Neuronal stem cell (in vitro differentiated cells): ENCODE data around the gene HOXC10.
A peak's percentile ranks its signal among the peaks of the same experiment; 100 is the strongest.

Experiments used
- DNase-seq: peaks from one replicate; pipeline ENCODE4 v3.0.0-alpha.2; 2013; ENCODE audit warnings: low spot score
- H2AFZ ChIP-seq: one replicate; pipeline ENCODE4 v1.6.1; 2013; ENCODE audit warnings: mild to moderate bottlenecking, low read length, inconsistent platforms
- H2AK5ac ChIP-seq: 2 replicates; pipeline ENCODE4 v1.6.1; 2013; ENCODE audit warnings: low read depth, mild to moderate bottlenecking, inconsistent platforms, low read length, moderate library complexity, mixed read lengths
- H2BK120ac ChIP-seq: 2 replicates; pipeline ENCODE4 v1.6.1; 2013; ENCODE audit warnings: low read depth, mild to moderate bottlenecking, inconsistent platforms, low read length, moderate library complexity, mixed read lengths
- H2BK12ac ChIP-seq: one replicate; pipeline ENCODE4 v1.6.1; 2013; ENCODE audit warnings: low read length, inconsistent platforms
- H2BK15ac ChIP-seq: 2 replicates; pipeline ENCODE4 v1.6.1; 2013; ENCODE audit warnings: mild to moderate bottlenecking, low read length, inconsistent platforms, mixed read lengths
- H2BK5ac ChIP-seq: one replicate; pipeline ENCODE4 v1.6.1; 2013; ENCODE audit warnings: inconsistent platforms, mild to moderate bottlenecking, low read length, moderate library complexity
- H3K14ac ChIP-seq: one replicate; pipeline ENCODE4 v1.6.1; 2013; ENCODE audit warnings: low read length, inconsistent platforms
- H3K18ac ChIP-seq: 2 replicates; pipeline ENCODE4 v1.6.1; 2013; ENCODE audit warnings: low read length, inconsistent platforms
- H3K23ac ChIP-seq: 2 replicates; pipeline ENCODE4 v1.6.1; 2013; ENCODE audit warnings: low read depth, mild to moderate bottlenecking, mixed read lengths, low read length, inconsistent platforms; ENCODE audit not compliant: poor library complexity
- H3K27ac ChIP-seq: replicated peaks from 3 replicates; pipeline ENCODE4 v1.5.1; 2013; ENCODE audit warnings: low read length, inconsistent platforms
- H3K27me3 ChIP-seq, 3 experiments: 2 replicates each; pipeline ENCODE4 v1.6.1; 2013; ENCODE audit warnings: low read length in 3 of 3, mild to moderate bottlenecking in 2 of 3, inconsistent platforms in 1 of 3, low read depth in 1 of 3, mixed read lengths in 1 of 3, moderate library complexity in 1 of 3; ENCODE audit not compliant: control insufficient read depth in 3 of 3, insufficient read depth in 3 of 3
- H3K36me3 ChIP-seq, 2 donors: replicated peaks in 1 of 2; 2 replicates each; pipeline ENCODE4 v1.6.1; 2013; ENCODE audit warnings: low read length in 2 of 2; ENCODE audit not compliant: control insufficient read depth in 2 of 2, insufficient read depth in 2 of 2
- H3K4ac ChIP-seq: 2 replicates; pipeline ENCODE4 v1.6.1; 2013; ENCODE audit warnings: inconsistent platforms, mild to moderate bottlenecking, low read length, moderate library complexity
- H3K4me1 ChIP-seq, 2 donors: 1 replicate in 1 of 2; 2 replicates in 1 of 2; pipeline ENCODE4 v1.6.1; 2013; ENCODE audit warnings: low read length in 2 of 2, low read depth in 1 of 2; ENCODE audit not compliant: control insufficient read depth in 2 of 2, insufficient read depth in 1 of 2
- H3K4me2 ChIP-seq: one replicate; pipeline ENCODE4 v1.6.1; 2013; ENCODE audit warnings: mild to moderate bottlenecking, low read length, inconsistent platforms; ENCODE audit not compliant: insufficient read depth, poor library complexity, severe bottlenecking
- H3K4me3 ChIP-seq, 2 donors: 2 replicates each; pipeline ENCODE4 v1.5.1; 2013; ENCODE audit warnings: low read length in 2 of 2, mild to moderate bottlenecking in 2 of 2, inconsistent platforms in 1 of 2, moderate library complexity in 1 of 2
- H3K79me1 ChIP-seq: one replicate; pipeline ENCODE4 v1.6.1; 2013; ENCODE audit warnings: low read depth, mild to moderate bottlenecking, inconsistent platforms, low read length, moderate library complexity
- H3K9ac ChIP-seq: one replicate; pipeline ENCODE4 v1.6.1; 2013; ENCODE audit warnings: mild to moderate bottlenecking, low read depth, low read length, inconsistent platforms; ENCODE audit not compliant: poor library complexity
- H3K9me3 ChIP-seq, 2 donors: replicated peaks in 1 of 2; 2 replicates each; pipeline versions ENCODE3 to v1.6.1; 2013; ENCODE audit warnings: low read length in 2 of 2, mild to moderate bottlenecking in 2 of 2, inconsistent platforms in 1 of 2, low read depth in 1 of 2, mixed read lengths in 1 of 2, moderate library complexity in 1 of 2; ENCODE audit not compliant: control insufficient read depth in 2 of 2, insufficient read depth in 1 of 2
- H4K8ac ChIP-seq: one replicate; pipeline ENCODE4 v1.6.1; 2013; ENCODE audit warnings: low read depth, mild to moderate bottlenecking, inconsistent platforms, low read length, moderate library complexity
- H4K91ac ChIP-seq: one replicate; pipeline ENCODE4 v1.6.1; 2013; ENCODE audit warnings: low read length, low read depth, mild to moderate bottlenecking, inconsistent platforms; ENCODE audit not compliant: poor library complexity
- WGBS, 2 donors: extraction: QIAGEN DNeasy Blood & Tissue Kit; methylation state at CpG; one replicate each; pipeline ENCODE4 v1.1.7; 2013; ENCODE audit warnings: missing lambda C conversion rate in 2 of 2, mixed read lengths in 1 of 2; ENCODE audit not compliant: insufficient read length in 2 of 2, insufficient replicate concordance in 1 of 2; ENCODE audit errors: extremely low coverage in 2 of 2; 5-methylcytosine and 5-hydroxymethylcytosine counted together

HOXC10 gene

GRCh38 chr12:54016051-54016450 lies 31.1 kb downstream of the HOXC10 start:
- no peak overlapping the region for H3K18ac ChIP-seq
- no peak overlapping the region for H4K91ac ChIP-seq
- H2BK15ac ChIP-seq = no peak overlapping the region
- WGBS, 2 donors = no CpG with 5 or more reads among the region's 3 CpGs
- H3K36me3 ChIP-seq = no peaks in the 10 kb centered on the region
- no peak overlapping the region for H2AK5ac ChIP-seq
- H3K4ac ChIP-seq = no peak overlapping the region
- no peak overlapping the region for H2BK12ac ChIP-seq
- no peaks in the 10 kb centered on the region for H3K79me1 ChIP-seq
- no peak overlapping the region for H3K14ac ChIP-seq
- H3K4me3 ChIP-seq = no peak overlapping the region
- H4K8ac ChIP-seq = no peak overlapping the region
- no peak overlapping the region for H3K9ac ChIP-seq
- H3K9me3 ChIP-seq = peaks cover 0 to 5% of the 10 kb centered on the region in 2 donors
- H3K27ac ChIP-seq = no peak overlapping the region
- no peak overlapping the region for H2BK120ac ChIP-seq
- H3K23ac ChIP-seq = no peak overlapping the region
- H2AFZ ChIP-seq = no peak overlapping the region
- peaks cover 57 to 98% (median 95%) of the 10 kb centered on the region in 3 experiments for H3K27me3 ChIP-seq
- no peak overlapping the region for H3K4me2 ChIP-seq
- DNase-seq = no peak
- peaks cover 0 to 6% of the 10 kb centered on the region in 2 donors for H3K4me1 ChIP-seq
- no peak overlapping the region for H2BK5ac ChIP-seq

- H3K23ac ChIP-seq = no peak overlapping the region
- no peak overlapping the region for H3K4ac ChIP-seq
- no peak overlapping the region for H4K91ac ChIP-seq
- no peak overlapping the region for H3K14ac ChIP-seq
- no peaks in the 10 kb centered on the region for H3K79me1 ChIP-seq
- no peak overlapping the region for H2BK5ac ChIP-seq
- peaks cover 0 to 5% of the 10 kb centered on the region in 2 donors for H3K9me3 ChIP-seq
- no peak overlapping the region for H3K27ac ChIP-seq
- no peak overlapping the region for H3K18ac ChIP-seq
- no peak overlapping the region for H3K4me2 ChIP-seq
- peaks cover 0 to 6% of the 10 kb centered on the region in 2 donors for H3K4me1 ChIP-seq
- no peak overlapping the region for H3K4me3 ChIP-seq
- no CpG with 5 or more reads among the region's 25 CpGs for WGBS, 2 donors
- no peaks in the 10 kb centered on the region for H3K36me3 ChIP-seq
- no peak overlapping the region for H2BK12ac ChIP-seq
- peaks cover 58 to 98% (median 95%) of the 10 kb centered on the region in 3 experiments for H3K27me3 ChIP-seq
- H2AFZ ChIP-seq = no peak overlapping the region
- DNase-seq = no peak
- no peak overlapping the region for H3K9ac ChIP-seq
- no peak overlapping the region for H4K8ac ChIP-seq
- no peak overlapping the region for H2AK5ac ChIP-seq
- no peak overlapping the region for H2BK120ac ChIP-seq
- H2BK15ac ChIP-seq = no peak overlapping the region
These were observed 31.6 kb downstream of the HOXC10 start for GRCh38 chr12:54016478-54016964.

GRCh38 chr12:54017027-54017788 lies 32.3 kb downstream of the HOXC10 start:
- Histone ChIP-seq H3K4me2 (no peak overlapping the region), H3K79me1 (no peaks in the 10 kb centered on the region), H3K27me3 (peaks cover 61 to 98% (median 98%) of the 10 kb centered on the region in 3 experiments), H2BK5ac (no peak overlapping the region), H4K8ac (no peak overlapping the region), H3K4ac (no peak overlapping the region), H3K9me3 (peaks cover 0 to 5% of the 10 kb centered on the region in 2 donors), H3K27ac (no peak overlapping the region), H3K14ac (no peak overlapping the region), H2AK5ac (no peak overlapping the region), H3K4me1 (peaks cover 0 to 6% of the 10 kb centered on the region in 2 donors), H3K9ac (no peak overlapping the region), H3K4me3 (peak overlapping the region in 1 of 2 donors; percentile 48), H3K36me3 (no peaks in the 10 kb centered on the region), H4K91ac (no peak overlapping the region), H2BK15ac (no peak overlapping the region), H2BK120ac (no peak overlapping the region), H3K23ac (no peak overlapping the region), H3K18ac (peak overlapping the region; percentile 45), H2AFZ (peak overlapping the region; percentile 96), H2BK12ac (no peak overlapping the region)
- WGBS, 2 donors = no CpG with 5 or more reads among the region's 24 CpGs
- no peak for DNase-seq

- H3K27me3 ChIP-seq = peaks cover 63 to 98% (median 98%) of the 10 kb centered on the region in 3 experiments
- peak overlapping the region; percentile 32 for H3K4me2 ChIP-seq
- H2AFZ ChIP-seq = peak overlapping the region; percentile 96
- no peak overlapping the region for H3K27ac ChIP-seq
- H3K4me3 ChIP-seq = peak overlapping the region; percentile 48 to 66
- no peak overlapping the region for H3K18ac ChIP-seq
- H3K79me1 ChIP-seq = no peaks in the 10 kb centered on the region
- whole genome bisulfite sequencing, 2 donors = no CpG with 5 or more reads among the region's 34 CpGs
- H2BK12ac ChIP-seq = no peak overlapping the region
- no peak overlapping the region for H2BK15ac ChIP-seq
- peak overlapping the region; percentile 62 for H3K23ac ChIP-seq
- no peak overlapping the region for H4K8ac ChIP-seq
- no peak overlapping the region for H4K91ac ChIP-seq
- H2BK120ac ChIP-seq = no peak overlapping the region
- H3K9ac ChIP-seq = no peak overlapping the region
- no peak for DNase-seq
- H3K14ac ChIP-seq = no peak overlapping the region
- no peak overlapping the region for H2BK5ac ChIP-seq
- H2AK5ac ChIP-seq = peak overlapping the region; percentile 34
- no peaks in the 10 kb centered on the region for H3K36me3 ChIP-seq
- H3K4me1 ChIP-seq = peaks cover 0 to 6% of the 10 kb centered on the region in 2 donors
- no peak overlapping the region for H3K4ac ChIP-seq
- peaks cover 0 to 5% of the 10 kb centered on the region in 2 donors for H3K9me3 ChIP-seq
These were observed 33.0 kb downstream of the HOXC10 start for GRCh38 chr12:54017878-54018467.
